Endothelial cell of umbilical vein (primary cell): ENCODE results near the gene XXYLT1. TPM values are rescaled to one million over a fixed set of nuclear protein-coding genes. Genes with fewer than 3 reads are reported as not detected.

Experiments used
- BruUV-seq: library from RNA; stranded (reverse); fragments of 400-500 nt; replicated peaks from 2 replicates; lab custom pipeline; 2021; lab: Mats Ljungman, UMichigan
- CTCF ChIA-PET: fragments of 300-600, 350-600 bp; sonication (Branson Sonifier 250); formaldehyde crosslinking; loops from one replicate; lab custom pipeline; 2021; ENCODE audit warnings: antibody characterized with exemption, inconsistent platforms; lab: Charles Lee
- POLR2A ChIA-PET: fragments of 300-600, 350-600 bp; sonication (Branson Sonifier 250); formaldehyde crosslinking; loops from one replicate; lab custom pipeline; 2021; ENCODE audit warnings: antibody characterized with exemption, inconsistent platforms; lab: Charles Lee
- DNase-seq: peaks from one replicate; pipeline ENCODE4 v3.0.0-alpha.2; 2011; ENCODE audit warnings: low read depth, low spot score
- FAIRE-seq: peaks from 2 replicates; lab custom pipeline; 2011; peaks lifted over from hg19 to GRCh38; lab: Jason Lieb, UNC
- H2AFZ ChIP-seq: 2 replicates; pipeline ENCODE4 v1.6.0; 2012; ENCODE audit warnings: low read depth, low read length, control low read depth, inconsistent platforms
- H3K27ac ChIP-seq: 2 replicates; pipeline ENCODE4 v1.5.1; 2011; ENCODE audit warnings: low read depth, mild to moderate bottlenecking, control low read depth, low read length, moderate library complexity; ENCODE audit not compliant: insufficient read depth
- H3K27me3 ChIP-seq, 2 experiments: 2 replicates each; pipeline versions ENCODE4 v1.6.0 to v1.6.1; 2011; ENCODE audit warnings: low read length in 2 of 2, mixed read lengths in 1 of 2; ENCODE audit not compliant: control insufficient read depth in 2 of 2, insufficient read depth in 2 of 2
- H3K36me3 ChIP-seq, 2 experiments: 2 replicates in 1 of 2; 3 replicates in 1 of 2; pipeline ENCODE4 v1.5.1; 2011; ENCODE audit warnings: low read length in 2 of 2, mild to moderate bottlenecking in 1 of 2, moderate library complexity in 1 of 2; ENCODE audit not compliant: control insufficient read depth in 2 of 2, insufficient read depth in 2 of 2; ENCODE audit errors: extremely low read depth in 1 of 2
- H3K4me1 ChIP-seq: 3 replicates; pipeline ENCODE4 v1.5.1; 2011; ENCODE audit warnings: mild to moderate bottlenecking, low read length; ENCODE audit not compliant: control insufficient read depth, insufficient read depth; ENCODE audit errors: extremely low read depth
- H3K4me2 ChIP-seq: 2 replicates; pipeline ENCODE4 v1.6.1; 2011; ENCODE audit warnings: low read length, control low read depth, mixed read lengths; ENCODE audit not compliant: insufficient read depth
- H3K4me3 ChIP-seq, 3 experiments: fragments of 200-600 bp in 1 of 3; sonication (generic), shearing (Covaris generic) in 1 of 3; replicated peaks in 1 of 3; 2 replicates each; pipeline ENCODE4 v1.5.1; 2011 to 2016; ENCODE audit warnings: control low read depth in 3 of 3, low read length in 3 of 3, mild to moderate bottlenecking in 2 of 3, inconsistent platforms in 1 of 3, low read depth in 1 of 3, moderate library complexity in 1 of 3; ENCODE audit not compliant: insufficient read depth in 1 of 3
- H3K79me2 ChIP-seq: 2 replicates; pipeline ENCODE4 v1.6.0; 2012; ENCODE audit warnings: low read length, inconsistent platforms; ENCODE audit not compliant: control insufficient read depth, insufficient read depth
- H3K9ac ChIP-seq: replicated peaks from 2 replicates; pipeline ENCODE3; 2011; ENCODE audit warnings: low read length, control low read depth; ENCODE audit not compliant: insufficient read depth; ENCODE audit errors: extremely low read depth
- H3K9me1 ChIP-seq: replicated peaks from 3 replicates; pipeline ENCODE4 v1.6.0; 2011; ENCODE audit warnings: mild to moderate bottlenecking, low read length; ENCODE audit not compliant: control insufficient read depth, insufficient read depth; ENCODE audit errors: extremely low read depth
- H3K9me3 ChIP-seq: replicated peaks from 2 replicates; pipeline ENCODE4 v1.5.1; 2012; ENCODE audit warnings: low read length, inconsistent platforms; ENCODE audit not compliant: control insufficient read depth, insufficient read depth
- H4K20me1 ChIP-seq: replicated peaks from 2 replicates; pipeline ENCODE3; 2011; ENCODE audit warnings: mild to moderate bottlenecking, low read length; ENCODE audit not compliant: control insufficient read depth, insufficient read depth; ENCODE audit errors: extremely low read depth
- EZH2 ChIP-seq: IDR thresholded peaks from 2 replicates; pipeline ENCODE4 v1.6.1; 2012; ENCODE audit warnings: borderline replicate concordance, low read depth, mild to moderate bottlenecking, moderate library complexity, low read length, inconsistent platforms; ENCODE audit not compliant: severe bottlenecking
- FOS ChIP-seq: IDR thresholded peaks from 2 replicates; pipeline ENCODE4 v1.6.1; 2011; ENCODE audit warnings: mild to moderate bottlenecking, low read length, moderate library complexity, borderline replicate concordance; ENCODE audit not compliant: insufficient read depth
- GATA2 ChIP-seq: IDR thresholded peaks from 2 replicates; pipeline ENCODE4 v1.7.0; 2011; ENCODE audit warnings: low read depth, mild to moderate bottlenecking, moderate library complexity, mixed read lengths, low read length; ENCODE audit not compliant: insufficient read length, insufficient read depth
- JUN ChIP-seq: IDR thresholded peaks from 2 replicates; pipeline ENCODE4 v1.6.1; 2011; ENCODE audit warnings: borderline replicate concordance, low read depth; ENCODE audit not compliant: insufficient read length, insufficient read depth
- MYC ChIP-seq: IDR thresholded peaks from one replicate; pipeline ENCODE4 v1.6.1; 2011; ENCODE audit warnings: mild to moderate bottlenecking, low read depth, low read length
- POLR2A ChIP-seq: IDR thresholded peaks from 2 replicates; pipeline ENCODE4 v1.6.1; 2012; ENCODE audit warnings: low read depth, mild to moderate bottlenecking, control low read depth, low read length
- POLR2AphosphoS5 ChIP-seq: IDR thresholded peaks from 2 replicates; pipeline ENCODE4 v1.6.1; 2012; ENCODE audit warnings: low read depth, mild to moderate bottlenecking, control low read depth, low read length, moderate library complexity; ENCODE audit not compliant: insufficient read depth
- dilution Hi-C: fragments of 300-500 bp; cut with MboI; formaldehyde crosslinking; loops from one replicate; pipeline ENCODE4 v1.15.0; 2019; ENCODE audit warnings: low sequenced_read_pairs; ENCODE audit not compliant: extremely low pct_ligation_motif_present
- intact Hi-C: fragments of 100-400 bp; cut with micrococcal nuclease; formaldehyde crosslinking; loops from one replicate; pipeline ENCODE4 v1.10.0; 2022
- polyA plus RNA-seq, 4 experiments: library from polyadenylated mRNA; depleted of rRNA in 3 of 4; stranded (reverse) in 3 of 4; unstranded in 1 of 4; fragments of >200 nt; gene quantifications; 2 replicates each; pipeline versions ENCODE4 v1.2.1 to v1.2.3, GENCODE V29; 2011 to 2012; ENCODE audit warnings: missing spikeins in 1 of 4
- total RNA-seq: library from RNA; stranded (reverse); gene quantifications from 2 replicates; pipeline ENCODE4 v1.2.3, GENCODE V29; 2021
- TF ChIP-seq, protein P1 (sequence below): IDR thresholded peaks from 2 replicates; pipeline ENCODE4 v1.6.1; 2011; ENCODE audit not compliant: insufficient read depth, insufficient read length
- TF ChIP-seq, protein P2 (sequence below), 2 donors: IDR thresholded peaks; 1 replicate in 1 of 2; 2 replicates in 1 of 2; pipeline ENCODE4 v1.5.1; 2011; ENCODE audit warnings: low read length in 2 of 2, mild to moderate bottlenecking in 2 of 2, moderate library complexity in 2 of 2, control low read depth in 1 of 2, inconsistent platforms in 1 of 2, low read depth in 1 of 2; ENCODE audit not compliant: insufficient read depth in 1 of 2; ENCODE audit errors: extremely low read depth in 1 of 2

Gene XXYLT1
- total and polyA plus RNA-seq, 2 donors (not counting 3 experiments of a cell fraction or from before 2014, with no cell fraction given), result 54.4 to 78.1 TPM

DNA sequence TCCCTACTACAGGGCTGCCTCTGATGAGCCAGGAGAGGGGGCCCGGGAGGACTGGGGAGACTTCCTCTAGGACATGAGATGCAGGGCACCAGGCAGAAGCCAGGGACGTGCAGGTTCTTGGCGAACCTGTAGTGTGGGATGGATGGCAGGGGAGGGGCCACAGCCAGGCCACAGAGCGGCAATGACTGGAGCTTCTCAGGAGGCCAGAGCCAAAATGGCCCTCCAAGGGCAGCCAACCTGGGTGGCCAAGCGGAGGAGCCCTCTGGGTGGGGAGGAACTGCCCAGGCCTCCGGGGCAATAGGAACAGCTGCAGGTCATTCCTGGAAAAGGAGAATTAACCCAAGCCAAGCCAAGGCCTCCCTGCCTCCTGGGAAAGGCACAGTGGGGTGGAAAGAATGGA lies 224.5 kb downstream of the XXYLT1 start:
- no peaks in the 10 kb centered on the region for H4K20me1 ChIP-seq
- no peak overlapping the region for H3K4me3 ChIP-seq
- H3K27me3 ChIP-seq, result no peaks in the 10 kb centered on the region
- POLR2A ChIA-PET, result no interaction called here
- TF ChIP-seq POLR2AphosphoS5, result no peak
- no peak for TF ChIP-seq GATA2
- no peak for TF ChIP-seq EZH2
- TF ChIP-seq MYC, result no peak
- no peak for TF ChIP-seq JUN
- TF ChIP-seq FOS, result no peak
- TF ChIP-seq, protein P1, sequence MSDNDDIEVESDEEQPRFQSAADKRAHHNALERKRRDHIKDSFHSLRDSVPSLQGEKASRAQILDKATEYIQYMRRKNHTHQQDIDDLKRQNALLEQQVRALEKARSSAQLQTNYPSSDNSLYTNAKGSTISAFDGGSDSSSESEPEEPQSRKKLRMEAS, result no peak
- TF ChIP-seq, protein P2, sequence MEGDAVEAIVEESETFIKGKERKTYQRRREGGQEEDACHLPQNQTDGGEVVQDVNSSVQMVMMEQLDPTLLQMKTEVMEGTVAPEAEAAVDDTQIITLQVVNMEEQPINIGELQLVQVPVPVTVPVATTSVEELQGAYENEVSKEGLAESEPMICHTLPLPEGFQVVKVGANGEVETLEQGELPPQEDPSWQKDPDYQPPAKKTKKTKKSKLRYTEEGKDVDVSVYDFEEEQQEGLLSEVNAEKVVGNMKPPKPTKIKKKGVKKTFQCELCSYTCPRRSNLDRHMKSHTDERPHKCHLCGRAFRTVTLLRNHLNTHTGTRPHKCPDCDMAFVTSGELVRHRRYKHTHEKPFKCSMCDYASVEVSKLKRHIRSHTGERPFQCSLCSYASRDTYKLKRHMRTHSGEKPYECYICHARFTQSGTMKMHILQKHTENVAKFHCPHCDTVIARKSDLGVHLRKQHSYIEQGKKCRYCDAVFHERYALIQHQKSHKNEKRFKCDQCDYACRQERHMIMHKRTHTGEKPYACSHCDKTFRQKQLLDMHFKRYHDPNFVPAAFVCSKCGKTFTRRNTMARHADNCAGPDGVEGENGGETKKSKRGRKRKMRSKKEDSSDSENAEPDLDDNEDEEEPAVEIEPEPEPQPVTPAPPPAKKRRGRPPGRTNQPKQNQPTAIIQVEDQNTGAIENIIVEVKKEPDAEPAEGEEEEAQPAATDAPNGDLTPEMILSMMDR (IDR thresholded peaks at IDR 0.05; ENCODE audit: extremely low read depth in 1 of 2, insufficient read depth in 1 of 2, low read depth in 1 of 2, low read length in 2 of 2), result no peak
- TF ChIP-seq POLR2A, result no peak
- H3K9me1 ChIP-seq, result no peaks in the 10 kb centered on the region
- BruUV-seq, result no TSS peak
- no peak for FAIRE-seq
- intact Hi-C loops (no loop called here), dilution Hi-C loops (no loop called here)
- H3K9ac ChIP-seq, result no peak overlapping the region
- no peaks in the 10 kb centered on the region for H3K4me1 ChIP-seq
- no peak overlapping the region for H3K27ac ChIP-seq
- H3K36me3 ChIP-seq, result no peaks in the 10 kb centered on the region
- no peak overlapping the region for H2AFZ ChIP-seq
- DNase-seq, result no peak
- H3K4me2 ChIP-seq, result no peak overlapping the region
- no peaks in the 10 kb centered on the region for H3K79me2 ChIP-seq
- CTCF ChIA-PET, result interaction anchor here (1.8 kb wide), 1 partner anchor 15 kb away, joined by 3 read pairs; no protein-coding TSS in a partner anchor
- no peaks in the 10 kb centered on the region for H3K9me3 ChIP-seq
